Fibroblast of the aortic adventitia (primary cell): ENCODE results near the gene RRP1B. TPM values are rescaled to one million over a fixed set of nuclear protein-coding genes. Genes with fewer than 3 reads are reported as not detected.

ENCODE experiments used
- DNase-seq: peaks from one replicate; pipeline ENCODE4 v3.0.0-alpha.2; 2010; ENCODE audit warnings: low read depth
- H3K4me3 ChIP-seq: 2 replicates; pipeline ENCODE4 v1.5.1; 2011; ENCODE audit warnings: low read depth, mild to moderate bottlenecking, control low read depth, low read length, moderate library complexity
- total RNA-seq: library from RNA; depleted of rRNA; stranded (reverse); fragments of >200 nt; gene quantifications from 2 replicates; pipeline ENCODE4 v1.2.3, GENCODE V29; 2012; ENCODE audit warnings: low replicate concordance
- TF ChIP-seq, protein P1 (sequence below): IDR thresholded peaks from 2 replicates; pipeline ENCODE4 v1.5.1; 2011; ENCODE audit warnings: mild to moderate bottlenecking, low read length, control low read depth, inconsistent platforms; ENCODE audit not compliant: insufficient read depth

The RRP1B gene
- total RNA-seq, 1 donor = 24.2 TPM

DNA sequence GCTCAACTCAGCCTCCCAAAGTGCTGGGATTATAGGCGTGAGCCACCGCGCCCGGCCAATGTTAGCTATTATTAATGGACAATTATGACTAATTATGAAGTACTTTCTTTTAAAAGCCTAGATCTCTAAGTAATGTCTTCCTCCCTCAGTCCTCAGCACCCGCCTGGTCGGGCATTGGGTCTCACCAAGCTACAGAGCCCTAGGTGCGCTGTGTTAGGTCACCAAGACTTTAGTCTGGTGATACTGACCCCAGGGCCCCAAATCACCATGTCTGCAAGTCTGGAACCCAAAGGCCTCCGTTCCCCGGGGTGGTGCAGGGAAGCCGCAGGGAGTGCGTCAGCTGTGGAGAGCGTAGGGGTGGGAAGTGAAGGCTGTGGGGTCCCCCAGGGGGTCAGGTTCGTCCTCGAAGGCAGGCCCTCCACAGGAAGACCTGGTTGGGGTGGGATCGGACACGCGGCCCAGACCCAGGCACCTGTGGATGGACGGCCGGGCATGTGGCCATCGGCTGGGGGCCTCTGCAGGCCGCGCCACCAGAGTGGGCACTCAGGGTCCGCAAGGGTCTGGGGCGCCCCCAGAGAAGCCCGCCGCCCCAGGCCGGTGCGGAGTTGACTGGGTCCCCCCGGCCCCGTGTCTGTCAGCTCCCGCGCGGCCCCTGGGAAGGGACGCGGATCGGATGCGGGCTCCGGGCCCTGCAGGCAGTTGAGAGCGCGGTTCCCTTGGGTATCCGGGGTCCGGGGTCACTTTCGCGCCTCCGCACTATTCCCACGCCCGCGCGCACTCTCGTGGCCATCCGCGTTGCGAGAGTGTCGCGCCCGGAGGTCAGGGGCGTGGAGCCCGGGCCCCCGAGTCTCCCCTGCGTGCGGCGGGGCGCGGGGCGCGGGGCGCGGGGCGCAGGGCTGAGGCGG lies 58.9 kb downstream of the RRP1B start:
- TF ChIP-seq, protein P1, sequence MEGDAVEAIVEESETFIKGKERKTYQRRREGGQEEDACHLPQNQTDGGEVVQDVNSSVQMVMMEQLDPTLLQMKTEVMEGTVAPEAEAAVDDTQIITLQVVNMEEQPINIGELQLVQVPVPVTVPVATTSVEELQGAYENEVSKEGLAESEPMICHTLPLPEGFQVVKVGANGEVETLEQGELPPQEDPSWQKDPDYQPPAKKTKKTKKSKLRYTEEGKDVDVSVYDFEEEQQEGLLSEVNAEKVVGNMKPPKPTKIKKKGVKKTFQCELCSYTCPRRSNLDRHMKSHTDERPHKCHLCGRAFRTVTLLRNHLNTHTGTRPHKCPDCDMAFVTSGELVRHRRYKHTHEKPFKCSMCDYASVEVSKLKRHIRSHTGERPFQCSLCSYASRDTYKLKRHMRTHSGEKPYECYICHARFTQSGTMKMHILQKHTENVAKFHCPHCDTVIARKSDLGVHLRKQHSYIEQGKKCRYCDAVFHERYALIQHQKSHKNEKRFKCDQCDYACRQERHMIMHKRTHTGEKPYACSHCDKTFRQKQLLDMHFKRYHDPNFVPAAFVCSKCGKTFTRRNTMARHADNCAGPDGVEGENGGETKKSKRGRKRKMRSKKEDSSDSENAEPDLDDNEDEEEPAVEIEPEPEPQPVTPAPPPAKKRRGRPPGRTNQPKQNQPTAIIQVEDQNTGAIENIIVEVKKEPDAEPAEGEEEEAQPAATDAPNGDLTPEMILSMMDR = no peak

DNA sequence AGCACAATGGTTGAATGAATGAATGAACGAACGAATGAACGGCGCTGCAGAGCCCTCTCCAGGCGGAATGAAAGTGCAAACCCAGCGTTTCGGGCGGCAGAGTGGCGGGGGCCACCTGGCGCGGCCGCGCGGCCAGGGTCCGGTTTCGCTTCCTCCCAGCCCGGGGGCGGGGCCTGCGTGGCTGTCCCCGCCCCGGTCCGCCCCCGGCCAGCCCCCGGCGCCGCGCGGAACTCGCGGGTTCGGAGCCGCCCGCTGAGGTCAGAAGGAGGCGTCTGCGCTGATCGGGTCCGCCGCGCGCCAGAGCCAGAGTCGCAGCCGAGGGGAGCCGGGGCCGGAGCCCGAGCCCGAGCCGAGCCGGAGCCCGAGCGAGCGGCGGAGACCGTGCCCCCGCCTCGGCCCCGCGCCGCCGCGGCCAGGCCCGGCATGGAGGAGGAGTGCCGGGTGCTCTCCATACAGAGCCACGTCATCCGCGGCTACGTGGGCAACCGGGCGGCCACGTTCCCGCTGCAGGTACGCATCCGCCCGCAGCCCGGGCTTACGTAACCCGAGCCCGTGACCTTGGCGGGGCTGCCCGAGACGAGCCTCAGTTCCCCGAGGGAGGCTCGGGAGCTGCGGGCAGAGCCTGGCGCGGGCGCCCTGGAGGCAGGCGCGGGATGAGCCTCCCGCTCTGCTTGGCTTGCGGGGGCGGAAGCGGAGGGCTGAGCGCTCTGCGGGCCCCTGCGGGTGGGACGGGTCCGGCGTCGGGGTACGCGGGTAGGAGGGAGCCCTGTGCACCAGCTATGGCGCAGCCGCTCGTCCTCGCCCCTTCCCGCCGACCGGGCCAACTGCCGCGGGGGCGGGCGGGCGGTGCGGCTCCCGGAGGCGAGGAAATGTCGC lies 59.8 kb downstream of the RRP1B start, which contains the start of gene PDXK:
Gene PDXK, plus strand, starts transcription at position 258 of the 876 bp plus-strand sequence. Its CDS starts 166 bp downstream, at position 424.
- H3K4me3 ChIP-seq = peak within 1 kb of the TSS; percentile 93
- peak; percentile 69 for DNase-seq

More for the DNA sequence above, 58.9 kb downstream of the RRP1B start:
- DNase-seq = no peak
- H3K4me3 ChIP-seq = peak overlapping the region; percentile 93

DNA sequence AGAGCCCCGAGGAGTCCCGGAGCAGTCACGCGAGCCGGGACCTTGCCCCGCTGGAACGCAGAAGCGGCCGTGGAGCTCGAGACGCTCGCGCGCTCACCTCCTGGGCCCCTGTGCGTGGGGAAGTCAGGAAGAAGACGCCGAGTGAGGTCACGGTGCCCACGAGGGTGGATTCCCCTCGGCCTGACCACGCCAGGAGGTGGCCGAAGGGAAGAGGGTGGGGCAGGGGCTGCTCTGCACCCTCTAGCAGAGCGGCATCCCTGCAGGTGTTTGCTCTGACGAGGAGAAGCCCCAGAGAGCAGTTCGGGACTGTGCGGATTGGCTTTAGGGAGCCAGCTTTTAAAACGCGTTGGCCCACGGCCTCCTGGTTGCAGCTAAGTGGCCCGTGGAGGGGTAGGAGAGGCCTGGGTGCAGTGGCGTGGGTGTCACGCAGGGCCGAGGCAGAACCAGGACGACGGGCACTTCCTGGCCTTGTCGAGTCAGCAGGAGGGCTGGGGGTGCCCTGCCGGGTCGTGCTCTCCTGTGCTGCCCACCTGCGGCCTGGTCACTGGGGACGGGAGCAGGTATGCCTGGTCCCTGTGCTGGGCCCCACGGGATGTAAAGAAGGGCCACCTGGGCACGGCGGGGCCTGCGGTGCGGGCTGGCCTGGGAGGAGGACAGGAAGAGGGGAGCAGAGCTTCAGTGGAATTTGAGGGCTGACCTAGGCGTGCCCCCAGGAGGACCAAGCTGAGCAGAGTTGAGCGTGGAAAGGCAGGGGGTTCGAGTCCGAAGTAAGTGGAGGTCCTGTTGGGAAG lies 60.6 kb downstream of the RRP1B start:
- TF ChIP-seq, protein P1 = no peak
- H3K4me3 ChIP-seq = peak overlapping the region; percentile 93
- no peak for DNase-seq

More for the DNA sequence above, 59.8 kb downstream of the RRP1B start, which contains the start of gene PDXK:
- TF ChIP-seq, protein P1 = no peak

DNA sequence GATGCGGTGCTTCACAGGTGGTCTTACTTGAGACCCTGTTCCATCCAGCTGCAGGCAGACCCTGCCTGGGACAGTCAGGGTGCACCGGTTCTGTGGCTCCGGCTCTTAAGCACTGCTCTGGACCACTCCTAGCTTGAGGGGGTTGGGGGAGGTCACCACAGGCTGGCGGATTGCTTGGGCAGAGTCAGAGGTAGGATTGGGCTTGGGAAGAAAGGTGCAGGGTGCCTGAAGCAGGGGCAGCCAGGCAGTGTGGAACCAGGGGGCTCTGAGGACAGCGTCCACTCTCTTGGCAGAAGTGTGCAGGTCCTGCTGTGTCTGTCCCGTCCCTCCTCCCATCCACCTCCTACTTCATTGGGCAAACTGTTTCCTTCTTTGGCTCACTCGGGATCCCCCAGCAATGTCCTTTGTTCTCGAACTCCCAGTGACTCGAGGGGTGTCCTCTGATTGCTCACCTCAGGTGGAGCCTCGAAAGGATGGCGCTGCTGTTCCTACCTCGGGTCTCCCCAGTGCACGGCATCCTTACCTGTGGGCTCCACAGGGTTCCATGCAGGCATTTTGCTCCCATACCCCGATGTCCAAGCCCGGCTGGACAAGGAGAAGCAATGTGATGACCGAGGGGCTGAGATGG lies 61.3 kb downstream of the RRP1B start:
- DNase-seq = no peak
- TF ChIP-seq, protein P1 = no peak
- H3K4me3 ChIP-seq = peak overlapping the region; percentile 93

DNA sequence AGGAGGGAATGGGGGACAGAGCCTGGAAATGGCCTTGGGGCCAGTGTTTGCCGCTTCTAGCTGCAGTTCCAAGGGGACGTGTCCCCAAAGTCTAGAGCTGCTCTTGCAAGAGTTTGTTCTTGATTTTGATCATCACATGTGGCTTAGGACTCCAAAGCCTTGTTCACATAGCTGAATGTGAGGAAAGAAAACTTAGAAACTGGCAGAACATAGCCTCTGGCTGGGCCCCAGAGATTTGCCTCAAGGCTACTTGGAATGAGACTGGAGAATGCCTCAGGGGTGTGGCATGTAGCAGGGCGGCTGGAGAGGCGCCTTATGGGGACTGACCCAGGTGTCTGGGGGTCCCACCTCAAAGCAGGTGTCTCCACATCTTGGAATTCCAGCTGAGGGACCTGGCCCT lies 61.8 kb downstream of the RRP1B start:
- DNase-seq = peak; percentile 61
- H3K4me3 ChIP-seq = peak overlapping the region; percentile 93

More for the DNA sequence above, 61.8 kb downstream of the RRP1B start:
- TF ChIP-seq, protein P1 = no peak
